ENCODE data around the gene CHID1.

The CHID1 gene

GRCh38 chr11:831118-831864 is 79.3 kb downstream of the CHID1 start:
- TF ChIP-seq FOXM1 (IDR thresholded peaks at IDR 0.05; ENCODE audit: borderline replicate concordance, low read depth) = no peak
- TF ChIP-seq EGR1 (IDR thresholded peaks at IDR 0.05) = no peak
- no peak for TF ChIP-seq TAF1 (IDR thresholded peaks at IDR 0.05; ENCODE audit: low read depth)
- TF ChIP-seq MAX (IDR thresholded peaks at IDR 0.05) = no peak
- TF ChIP-seq ZBTB7A (IDR thresholded peaks at IDR 0.05; ENCODE audit: low read depth) = no peak
- no peak for TF ChIP-seq YY1 (IDR thresholded peaks at IDR 0.05; ENCODE audit: low read depth)
- no peak for TF ChIP-seq TEAD4 (IDR thresholded peaks at IDR 0.05)
- no peak for TF ChIP-seq RAD21 (IDR thresholded peaks at IDR 0.05; ENCODE audit: low read depth)
- TF ChIP-seq, protein P1, sequence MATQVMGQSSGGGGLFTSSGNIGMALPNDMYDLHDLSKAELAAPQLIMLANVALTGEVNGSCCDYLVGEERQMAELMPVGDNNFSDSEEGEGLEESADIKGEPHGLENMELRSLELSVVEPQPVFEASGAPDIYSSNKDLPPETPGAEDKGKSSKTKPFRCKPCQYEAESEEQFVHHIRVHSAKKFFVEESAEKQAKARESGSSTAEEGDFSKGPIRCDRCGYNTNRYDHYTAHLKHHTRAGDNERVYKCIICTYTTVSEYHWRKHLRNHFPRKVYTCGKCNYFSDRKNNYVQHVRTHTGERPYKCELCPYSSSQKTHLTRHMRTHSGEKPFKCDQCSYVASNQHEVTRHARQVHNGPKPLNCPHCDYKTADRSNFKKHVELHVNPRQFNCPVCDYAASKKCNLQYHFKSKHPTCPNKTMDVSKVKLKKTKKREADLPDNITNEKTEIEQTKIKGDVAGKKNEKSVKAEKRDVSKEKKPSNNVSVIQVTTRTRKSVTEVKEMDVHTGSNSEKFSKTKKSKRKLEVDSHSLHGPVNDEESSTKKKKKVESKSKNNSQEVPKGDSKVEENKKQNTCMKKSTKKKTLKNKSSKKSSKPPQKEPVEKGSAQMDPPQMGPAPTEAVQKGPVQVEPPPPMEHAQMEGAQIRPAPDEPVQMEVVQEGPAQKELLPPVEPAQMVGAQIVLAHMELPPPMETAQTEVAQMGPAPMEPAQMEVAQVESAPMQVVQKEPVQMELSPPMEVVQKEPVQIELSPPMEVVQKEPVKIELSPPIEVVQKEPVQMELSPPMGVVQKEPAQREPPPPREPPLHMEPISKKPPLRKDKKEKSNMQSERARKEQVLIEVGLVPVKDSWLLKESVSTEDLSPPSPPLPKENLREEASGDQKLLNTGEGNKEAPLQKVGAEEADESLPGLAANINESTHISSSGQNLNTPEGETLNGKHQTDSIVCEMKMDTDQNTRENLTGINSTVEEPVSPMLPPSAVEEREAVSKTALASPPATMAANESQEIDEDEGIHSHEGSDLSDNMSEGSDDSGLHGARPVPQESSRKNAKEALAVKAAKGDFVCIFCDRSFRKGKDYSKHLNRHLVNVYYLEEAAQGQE (IDR thresholded peaks at IDR 0.05; ENCODE audit: low read depth) = no peak
- TF ChIP-seq, protein P2, sequence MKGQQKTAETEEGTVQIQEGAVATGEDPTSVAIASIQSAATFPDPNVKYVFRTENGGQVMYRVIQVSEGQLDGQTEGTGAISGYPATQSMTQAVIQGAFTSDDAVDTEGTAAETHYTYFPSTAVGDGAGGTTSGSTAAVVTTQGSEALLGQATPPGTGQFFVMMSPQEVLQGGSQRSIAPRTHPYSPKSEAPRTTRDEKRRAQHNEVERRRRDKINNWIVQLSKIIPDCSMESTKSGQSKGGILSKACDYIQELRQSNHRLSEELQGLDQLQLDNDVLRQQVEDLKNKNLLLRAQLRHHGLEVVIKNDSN (IDR thresholded peaks at IDR 0.05) = no peak
- no peak for TF ChIP-seq NFIC (IDR thresholded peaks at IDR 0.05)
- no peak for TF ChIP-seq CEBPB (IDR thresholded peaks at IDR 0.05)
- no peak for TF ChIP-seq CREB1 (IDR thresholded peaks at IDR 0.05; ENCODE audit: low read depth)
- TF ChIP-seq TCF12 (IDR thresholded peaks at IDR 0.05; ENCODE audit: low read depth) = no peak
- no peak for TF ChIP-seq EP300 (IDR thresholded peaks at IDR 0.05; ENCODE audit: borderline replicate concordance)

DNA sequence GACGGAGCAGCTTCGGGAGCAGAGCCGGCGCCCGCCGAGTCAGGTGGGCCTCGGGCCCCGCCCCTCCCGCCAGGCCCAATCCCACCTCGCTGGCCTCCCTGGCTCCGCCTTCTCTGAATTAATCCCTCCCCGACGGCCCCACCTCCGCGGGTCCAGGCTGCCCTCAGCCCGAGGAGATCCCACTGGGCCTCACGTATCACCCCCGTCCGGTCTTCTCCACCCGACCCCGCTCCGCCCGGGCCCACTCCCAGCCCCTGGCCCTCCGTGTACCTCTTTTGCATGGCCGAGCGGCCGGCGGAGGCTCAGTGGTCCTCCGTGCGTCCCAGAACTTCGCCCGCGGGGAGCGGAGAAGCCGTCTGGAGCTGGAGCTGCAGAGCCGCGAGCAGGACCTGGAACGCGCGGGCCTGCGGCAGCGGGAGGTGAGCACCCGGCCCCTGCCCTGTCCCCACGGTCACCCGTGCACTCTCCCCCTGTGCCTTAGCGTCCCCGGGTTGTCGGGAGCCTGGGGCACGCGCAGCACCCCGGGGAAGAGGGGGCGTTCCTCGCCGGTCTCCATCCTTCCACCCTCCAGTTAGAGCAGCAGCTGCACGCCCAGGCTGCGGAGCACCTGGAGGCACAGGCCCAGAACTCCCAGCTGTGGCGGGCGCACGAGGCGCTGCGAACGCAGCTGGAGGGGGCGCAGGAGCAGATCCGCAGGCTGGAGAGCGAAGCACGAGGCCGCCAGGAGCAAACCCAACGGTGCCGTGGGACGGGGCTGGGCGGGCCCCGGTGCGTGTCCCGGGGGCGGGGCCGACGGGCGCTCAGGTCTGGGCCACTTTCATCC is 80.1 kb downstream of the CHID1 start:
- TF ChIP-seq TEAD4 (IDR thresholded peaks at IDR 0.05) = no peak
- TF ChIP-seq YY1 (IDR thresholded peaks at IDR 0.05; ENCODE audit: low read depth) = no peak
- TF ChIP-seq, protein P1 (IDR thresholded peaks at IDR 0.05; ENCODE audit: low read depth) = no peak
- TF ChIP-seq, protein P2 (IDR thresholded peaks at IDR 0.05) = no peak
- TF ChIP-seq ZBTB7A (IDR thresholded peaks at IDR 0.05; ENCODE audit: low read depth) = no peak
- no peak for TF ChIP-seq NFIC (IDR thresholded peaks at IDR 0.05)
- no peak for TF ChIP-seq TCF12 (IDR thresholded peaks at IDR 0.05; ENCODE audit: low read depth)
- no peak for TF ChIP-seq CEBPB (IDR thresholded peaks at IDR 0.05)
- no peak for TF ChIP-seq CREB1 (IDR thresholded peaks at IDR 0.05; ENCODE audit: low read depth)
- no peak for TF ChIP-seq EP300 (IDR thresholded peaks at IDR 0.05; ENCODE audit: borderline replicate concordance)

DNA sequence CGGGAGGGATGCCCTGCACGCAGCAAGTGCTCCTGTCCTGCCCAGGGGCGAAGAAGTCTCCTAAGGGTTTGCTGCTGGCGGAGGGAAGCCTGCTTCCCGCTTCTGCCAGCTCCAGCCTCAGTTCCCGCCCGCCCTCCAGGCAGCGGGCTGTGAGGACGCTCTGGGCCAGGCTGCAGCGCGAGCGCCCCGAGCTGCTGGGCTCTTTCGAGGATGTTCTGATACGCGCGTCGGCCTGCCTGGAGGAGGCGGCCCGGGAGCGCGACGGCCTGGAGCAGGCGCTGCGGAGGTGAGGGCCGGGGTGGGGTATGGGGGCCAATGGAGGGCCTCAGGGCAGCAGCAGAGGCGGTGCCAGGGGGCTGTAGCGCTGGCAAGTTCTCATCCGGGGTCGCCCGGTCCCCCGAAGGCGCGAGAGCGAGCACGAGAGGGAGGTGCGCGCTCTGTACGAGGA is 80.7 kb downstream of the CHID1 start:
- no peak for TF ChIP-seq EGR1 (IDR thresholded peaks at IDR 0.05)
- no peak for TF ChIP-seq EP300 (IDR thresholded peaks at IDR 0.05; ENCODE audit: borderline replicate concordance)

DNA sequence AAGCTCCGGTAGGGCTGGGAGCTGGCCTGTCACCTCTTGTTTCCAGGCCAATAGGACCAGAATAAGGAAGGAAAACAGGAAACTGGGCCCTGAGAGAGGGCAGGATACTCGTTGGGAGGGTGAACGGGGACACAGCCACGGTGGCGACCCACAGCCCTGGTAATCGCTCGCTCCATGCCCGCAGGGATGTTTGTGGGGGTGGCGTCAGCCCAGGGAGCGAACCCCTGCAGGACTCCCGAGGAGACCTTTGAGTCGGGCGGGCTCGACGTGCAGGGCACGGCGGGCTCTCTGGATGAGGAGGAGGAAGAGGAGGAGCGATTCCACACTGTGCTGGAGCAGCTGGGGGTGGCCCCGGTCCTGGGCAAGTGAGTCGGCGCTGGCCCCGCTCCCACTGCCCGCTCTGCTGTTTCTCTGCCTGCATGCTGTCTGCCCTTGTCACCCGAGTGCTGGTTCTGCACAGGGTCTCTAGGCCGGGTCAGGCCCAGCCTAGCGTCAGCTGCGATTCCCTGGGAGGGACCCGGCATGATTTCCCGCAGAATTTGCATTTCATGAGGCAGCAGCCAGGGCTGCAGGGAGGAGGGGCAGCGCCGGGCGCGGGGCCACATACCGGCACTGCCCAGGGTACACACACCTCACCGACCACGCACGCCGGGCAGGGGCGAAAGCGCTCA is 81.3 kb downstream of the CHID1 start:
- TF ChIP-seq YY1 (IDR thresholded peaks at IDR 0.05; ENCODE audit: low read depth) (no peak), CREB1 (IDR thresholded peaks at IDR 0.05; ENCODE audit: low read depth) (no peak), TCF12 (IDR thresholded peaks at IDR 0.05; ENCODE audit: low read depth) (no peak), EP300 (IDR thresholded peaks at IDR 0.05; ENCODE audit: borderline replicate concordance) (no peak), TEAD4 (IDR thresholded peaks at IDR 0.05) (no peak), EGR1 (IDR thresholded peaks at IDR 0.05) (no peak), NFIC (IDR thresholded peaks at IDR 0.05) (no peak), FOXM1 (IDR thresholded peaks at IDR 0.05; ENCODE audit: borderline replicate concordance, low read depth) (no peak), ZBTB7A (IDR thresholded peaks at IDR 0.05; ENCODE audit: low read depth) (no peak), TAF1 (IDR thresholded peaks at IDR 0.05; ENCODE audit: low read depth) (no peak), MAX (IDR thresholded peaks at IDR 0.05) (no peak), RAD21 (IDR thresholded peaks at IDR 0.05; ENCODE audit: low read depth) (no peak), CEBPB (IDR thresholded peaks at IDR 0.05) (no peak)
- TF ChIP-seq, protein P2 (IDR thresholded peaks at IDR 0.05) = no peak
- TF ChIP-seq, protein P1 (IDR thresholded peaks at IDR 0.05; ENCODE audit: low read depth) = no peak
